ENCODE results near the gene RGS10. TPM values are rescaled to one million over a fixed set of nuclear protein-coding genes. Genes with fewer than 3 reads are reported as not detected.
"Not testable (repeated sequence)": the region's sequence is repeated elsewhere in the genome, so short reads cannot be mapped to it uniquely, and the experiment has no call there.

Gene RGS10
- total RNA-seq, 1 donor from 2014 or later: 42.7 TPM

- DNase-seq (ENCODE audit: low spot score): no peak
Measured at GRCh38 chr10:119538632-119539358, 3.7 kb downstream of the RGS10 start.

- DNase-seq (ENCODE audit: low spot score): no peak
Measured at GRCh38 chr10:119537953-119538630, 4.4 kb downstream of the RGS10 start.

GRCh38 chr10:119536508-119537025 is 6.0 kb downstream of the RGS10 start:
- no peak for DNase-seq (ENCODE audit: low spot score)

GRCh38 chr10:119535837-119536507 is 6.5 kb downstream of the RGS10 start:
- no peak for DNase-seq (ENCODE audit: low spot score)

GRCh38 chr10:119535305-119535704 is 7.2 kb downstream of the RGS10 start:
- no peak for DNase-seq (ENCODE audit: low spot score)

- no peak for DNase-seq (ENCODE audit: low spot score)
Measured at GRCh38 chr10:119533473-119533872, 9.0 kb downstream of the RGS10 start.

GRCh38 chr10:119532791-119533190 is 9.7 kb downstream of the RGS10 start:
- DNase-seq (ENCODE audit: low spot score): not testable (repeated sequence)

- DNase-seq (ENCODE audit: low spot score): not testable (repeated sequence)
Measured at GRCh38 chr10:119532251-119532650, 10.3 kb downstream of the RGS10 start.

- no peak for DNase-seq (ENCODE audit: low spot score)
Measured at GRCh38 chr10:119531067-119531466, 11.5 kb downstream of the RGS10 start.

GRCh38 chr10:119528663-119529237 is 13.8 kb downstream of the RGS10 start:
- DNase-seq (ENCODE audit: low spot score): not testable (repeated sequence)

GRCh38 chr10:119526621-119527592 is 15.6 kb downstream of the RGS10 start:
- no peak for DNase-seq (ENCODE audit: low spot score)

GRCh38 chr10:119526149-119526548 is 16.4 kb downstream of the RGS10 start:
- no peak for DNase-seq (ENCODE audit: low spot score)

GRCh38 chr10:119525116-119525515 is 17.4 kb downstream of the RGS10 start:
- DNase-seq (ENCODE audit: low spot score): no peak

GRCh38 chr10:119524720-119525070 is 17.8 kb downstream of the RGS10 start:
- no peak for DNase-seq (ENCODE audit: low spot score)

- DNase-seq (ENCODE audit: low spot score): no peak
Measured at GRCh38 chr10:119523895-119524719, 18.4 kb downstream of the RGS10 start.

GRCh38 chr10:119522747-119523426 is 19.6 kb downstream of the RGS10 start:
- no peak for DNase-seq (ENCODE audit: low spot score)

- DNase-seq (ENCODE audit: low spot score): no peak
Measured at GRCh38 chr10:119521443-119522204, 20.9 kb downstream of the RGS10 start.

GRCh38 chr10:119520283-119520682 is 22.2 kb downstream of the RGS10 start:
- DNase-seq (ENCODE audit: low spot score): no peak

- DNase-seq (ENCODE audit: low spot score): no peak
Measured at GRCh38 chr10:119518936-119519335, 23.6 kb downstream of the RGS10 start.
